IMR-90 (cell line): ENCODE results near the gene VEGFA. TPM values are rescaled to one million over a fixed set of nuclear protein-coding genes. Genes with fewer than 3 reads are reported as not detected.

Source experiments
- ATAC-seq: fragments of 200-7000 bp; cut with Tn5 transposase; 2 replicates; pipeline ENCODE4 v1.9.1; 2020; ENCODE audit warnings: low read depth, mild to moderate bottlenecking, moderate library complexity
- BruUV-seq: library from RNA; stranded (reverse); fragments of 400-500 nt; replicated peaks from 2 replicates; lab custom pipeline; 2021; lab: Mats Ljungman, UMichigan
- CTCF ChIA-PET: fragments of 300-600 bp; formaldehyde crosslinking; extraction: SDS; loops from one replicate; lab custom pipeline; 2021; ENCODE audit warnings: antibody characterized with exemption; lab: Yijun Ruan, JAX
- POLR2A ChIA-PET: fragments of 300-600 bp; sonication (Branson Sonifier 250); formaldehyde crosslinking; loops from one replicate; lab custom pipeline; 2022; ENCODE audit warnings: antibody characterized with exemption; ENCODE audit not compliant: unreplicated experiment; lab: Charles Lee
- DNase-seq: peaks from one replicate; pipeline ENCODE4 v3.0.0; 2013
- H2AFZ ChIP-seq: replicated peaks from 2 replicates; pipeline ENCODE3; 2013; ENCODE audit warnings: low read length, mild to moderate bottlenecking; ENCODE audit not compliant: poor library complexity
- H2AK5ac ChIP-seq: 2 replicates; pipeline ENCODE4 v1.6.1; 2013; ENCODE audit warnings: low read depth, low read length, inconsistent platforms
- H2AK9ac ChIP-seq: replicated peaks from 2 replicates; pipeline ENCODE3; 2013; ENCODE audit warnings: mild to moderate bottlenecking, low read depth, low read length, moderate library complexity; ENCODE audit not compliant: poor library complexity
- H2BK120ac ChIP-seq: 2 replicates; pipeline ENCODE4 v1.6.1; 2013; ENCODE audit warnings: low read depth, low read length, inconsistent platforms
- H2BK15ac ChIP-seq: 3 replicates; pipeline ENCODE4 v1.6.1; 2013; ENCODE audit warnings: low read depth, low read length, inconsistent platforms
- H2BK20ac ChIP-seq: 2 replicates; pipeline ENCODE4 v1.6.1; 2013; ENCODE audit warnings: low read depth, mild to moderate bottlenecking, inconsistent platforms, low read length, moderate library complexity
- H2BK5ac ChIP-seq: 2 replicates; pipeline ENCODE4 v1.6.1; 2013; ENCODE audit warnings: mild to moderate bottlenecking, low read depth, low read length, inconsistent platforms; ENCODE audit not compliant: poor library complexity, severe bottlenecking
- H3K14ac ChIP-seq: replicated peaks from 2 replicates; pipeline ENCODE4 v1.6.1; 2013; ENCODE audit warnings: low read depth, low read length, inconsistent platforms
- H3K18ac ChIP-seq: 2 replicates; pipeline ENCODE4 v1.6.1; 2013; ENCODE audit warnings: low read depth, low read length, control low read depth
- H3K23ac ChIP-seq: 2 replicates; pipeline ENCODE4 v1.6.1; 2013; ENCODE audit warnings: low read depth, low read length, inconsistent platforms
- H3K27ac ChIP-seq: 2 replicates; pipeline ENCODE4 v1.5.1; 2013; ENCODE audit warnings: mild to moderate bottlenecking, control low read depth, low read length; ENCODE audit not compliant: insufficient read depth
- H3K27me3 ChIP-seq: 2 replicates; pipeline ENCODE4 v1.6.1; 2013; ENCODE audit warnings: low read length; ENCODE audit not compliant: control insufficient read depth, insufficient read depth
- H3K36me3 ChIP-seq: 2 replicates; pipeline ENCODE4 v1.6.1; 2013; ENCODE audit warnings: low read length, mixed read lengths; ENCODE audit not compliant: control insufficient read depth, insufficient read depth
- H3K4ac ChIP-seq: 2 replicates; pipeline ENCODE4 v1.6.1; 2013; ENCODE audit warnings: low read depth, low read length, inconsistent platforms
- H3K4me1 ChIP-seq: 2 replicates; pipeline ENCODE4 v1.6.1; 2013; ENCODE audit warnings: low read length, mixed read lengths; ENCODE audit not compliant: control insufficient read depth, insufficient read depth
- H3K4me2 ChIP-seq: 2 replicates; pipeline ENCODE4 v1.6.1; 2013; ENCODE audit warnings: low read depth, mild to moderate bottlenecking, control low read depth, low read length, moderate library complexity
- H3K4me3 ChIP-seq: 2 replicates; pipeline ENCODE4 v1.5.1; 2013; ENCODE audit warnings: low read depth, mild to moderate bottlenecking, control low read depth, low read length, moderate library complexity; ENCODE audit not compliant: insufficient read depth
- H3K56ac ChIP-seq: 2 replicates; pipeline ENCODE4 v1.6.1; 2013; ENCODE audit warnings: low read length, inconsistent platforms; ENCODE audit not compliant: insufficient read depth; ENCODE audit errors: extremely low read depth
- H3K79me1 ChIP-seq, 2 experiments: 2 replicates each; pipeline ENCODE4 v1.6.1; 2013; ENCODE audit warnings: low read length in 2 of 2, inconsistent platforms in 1 of 2, low read depth in 1 of 2
- H3K9ac ChIP-seq: 2 replicates; pipeline ENCODE4 v1.6.1; 2013; ENCODE audit warnings: low read depth, low read length, control low read depth
- H3K9me1 ChIP-seq: 2 replicates; pipeline ENCODE4 v1.6.1; 2013; ENCODE audit warnings: low read length, inconsistent platforms; ENCODE audit not compliant: insufficient read depth
- H3K9me3 ChIP-seq: 2 replicates; pipeline ENCODE4 v1.6.1; 2013; ENCODE audit warnings: low read length; ENCODE audit not compliant: control insufficient read depth, insufficient read depth
- H4K20me1 ChIP-seq: 2 replicates; pipeline ENCODE4 v1.6.1; 2013; ENCODE audit warnings: low read length, inconsistent platforms; ENCODE audit not compliant: insufficient read depth
- H4K5ac ChIP-seq: 2 replicates; pipeline ENCODE4 v1.6.1; 2013; ENCODE audit warnings: mild to moderate bottlenecking, low read depth, low read length, control low read depth
- H4K8ac ChIP-seq, 2 experiments: 2 replicates each; pipeline ENCODE4 v1.6.1; 2013; ENCODE audit warnings: low read depth in 2 of 2, low read length in 2 of 2, control low read depth in 1 of 2, inconsistent platforms in 1 of 2
- H4K91ac ChIP-seq: 2 replicates; pipeline ENCODE4 v1.6.1; 2013; ENCODE audit warnings: low read depth, low read length, inconsistent platforms; ENCODE audit not compliant: insufficient read depth
- CTCF ChIP-seq: conservative IDR thresholded peaks from 2 replicates; pipeline ENCODE4 v1.5.1; 2012; ENCODE audit warnings: mild to moderate bottlenecking, low read depth, low read length, improper control_type of control experiment
- ELK1 ChIP-seq: fragments of 150-350 bp; IDR thresholded peaks from 2 replicates; pipeline ENCODE4 v1.6.1; 2016; ENCODE audit warnings: low read depth, mild to moderate bottlenecking, low read length, moderate library complexity, borderline replicate concordance
- MXI1 ChIP-seq: IDR thresholded peaks from 2 replicates; pipeline ENCODE4 v1.6.1; 2012; ENCODE audit warnings: low read depth, mild to moderate bottlenecking, low read length, moderate library complexity, borderline replicate concordance
- WGBS, 2 experiments: methylation state at CpG; one replicate each; pipeline versions ENCODE4 v1.1.5 to v1.1.7; 2013; ENCODE audit warnings: missing lambda C conversion rate in 2 of 2; ENCODE audit not compliant: insufficient read length in 1 of 2; ENCODE audit errors: extremely low coverage in 2 of 2; 5-methylcytosine and 5-hydroxymethylcytosine counted together
- dilution Hi-C: fragments of 300-500 bp; cut with HindIII; formaldehyde crosslinking; loops from one replicate; pipeline ENCODE4 v1.14.3; 2018; ENCODE audit warnings: low sequenced_read_pairs; ENCODE audit not compliant: unreplicated experiment
- in situ Hi-C: fragments of 300-500 bp; cut with MboI; formaldehyde crosslinking; loops from 3 replicates; pipeline ENCODE4 v1.14.3; 2019; ENCODE audit warnings: low sequenced_read_pairs, inconsistent platforms, mixed read lengths
- intact Hi-C: fragments of 100-400 bp; cut with micrococcal nuclease; formaldehyde crosslinking; loops from 2 replicates; pipeline ENCODE4 v1.10.0; 2022
- polyA plus RNA-seq, 3 experiments: library from polyadenylated mRNA; depleted of rRNA; stranded (reverse); fragments of >200 nt; gene quantifications; 2 replicates each; pipeline ENCODE4 v1.2.3, GENCODE V29; 2012; ENCODE audit warnings: low replicate concordance in 1 of 3
- total RNA-seq: library from RNA; depleted of rRNA; stranded (reverse); fragments of >200 nt; gene quantifications from 2 replicates; pipeline ENCODE4 v1.2.3, GENCODE V29; 2012

Gene VEGFA
- total and polyA plus RNA-seq, 2 of the 4 experiments (the other 2 are of a cell fraction), result 190 to 234 TPM

GRCh38 chr6:43784049-43784855 is 14.2 kb downstream of the VEGFA start:
- Histone ChIP-seq H3K4ac (no peak overlapping the region), H3K4me1 (peaks cover 2% of the 10 kb centered on the region; the same call in 1 of the 2 replicates), H2AK5ac (no peak overlapping the region), H2BK20ac (no peak overlapping the region), H3K27ac (no peak overlapping the region), H3K14ac (no peak overlapping the region), H2BK15ac (no peak overlapping the region), H3K79me1 (peaks cover 35 to 54% of the 10 kb centered on the region in 2 experiments), H3K9me1 (peaks cover 4% of the 10 kb centered on the region), H3K4me2 (no peak overlapping the region), H4K5ac (no peak overlapping the region), H3K36me3 (peaks cover 68% of the 10 kb centered on the region), H3K56ac (no peak overlapping the region), H4K91ac (no peak overlapping the region), H3K9me3 (no peaks in the 10 kb centered on the region), H2BK120ac (no peak overlapping the region), H3K4me3 (no peak overlapping the region), H4K20me1 (peaks cover 78% of the 10 kb centered on the region), H3K23ac (no peak overlapping the region), H2AFZ (no peak overlapping the region), H2AK9ac (no peak overlapping the region), H4K8ac (no peak overlapping the region), H2BK5ac (no peak overlapping the region), H3K18ac (no peak overlapping the region), H3K9ac (no peak overlapping the region), H3K27me3 (no peaks in the 10 kb centered on the region)
- 92% methylated on average over 7 of the region's 26 CpGs; no CpG with 5 or more reads in 1 of the 2 experiments for WGBS, 2 experiments
- in situ Hi-C loops, result no loop called here
- ATAC-seq (no peak), DNase-seq (no peak)
- BruUV-seq, result no TSS peak
- intact Hi-C loops, result no loop called here
- dilution Hi-C loops, result no loop called here
- TF ChIP-seq MXI1, result no peak
- no peak for TF ChIP-seq ELK1
- no peak for TF ChIP-seq CTCF
- ChIA-PET CTCF (interaction anchor here (1.3 kb wide), 1 partner anchor 10 kb away, joined by 3 read pairs; no protein-coding TSS in a partner anchor), POLR2A (no interaction called here)
